ENCODE results near the gene NDUFB2. TPM values are rescaled to one million over a fixed set of nuclear protein-coding genes. Genes with fewer than 3 reads are reported as not detected.

Gene NDUFB2
- polyA plus RNA-seq, 1 donor from 2014 or later, result 745 TPM

- TF ChIP-seq RAD21 (conservative IDR thresholded peaks at IDR 0.05) (no peak), CTCF (IDR thresholded peaks at IDR 0.05; ENCODE audit: poor library complexity, severe bottlenecking) (peak; percentile 35)
- H3K4me2 ChIP-seq (ENCODE audit: low read length), result no peak overlapping the region
- H3K27me3 ChIP-seq (ENCODE audit: insufficient read depth, low read depth, low read length), result no peaks in the 10 kb centered on the region
- H3K4me3 ChIP-seq (ENCODE audit: low read length), result no peak overlapping the region
- no peaks in the 10 kb centered on the region for H4K20me1 ChIP-seq (ENCODE audit: insufficient read depth)
- H3K79me2 ChIP-seq (replicated peaks; ENCODE audit: insufficient read depth, low read length), result no peaks in the 10 kb centered on the region
- no peak overlapping the region for H3K9ac ChIP-seq (ENCODE audit: low read length)
- no peaks in the 10 kb centered on the region for H3K9me2 ChIP-seq (ENCODE audit: insufficient read depth, low read length)
- H3K9me3 ChIP-seq (ENCODE audit: low read length), result no peaks in the 10 kb centered on the region
- no peak overlapping the region for H3K27ac ChIP-seq (ENCODE audit: low read length)
- H2AFZ ChIP-seq (ENCODE audit: low read depth, low read length), result no peak overlapping the region
- no peaks in the 10 kb centered on the region for H3K36me3 ChIP-seq (ENCODE audit: insufficient read depth, low read length)
- H3F3A ChIP-seq (ENCODE audit: insufficient read depth, low read length, poor library complexity, severe bottlenecking), result no peaks in the 10 kb centered on the region
Observed at GRCh38 chr7:140646931-140647647, 49.4 kb upstream of the NDUFB2 start.

GRCh38 chr7:140649556-140650205 is 46.8 kb upstream of the NDUFB2 start:
- no peak for TF ChIP-seq REST (IDR thresholded peaks at IDR 0.05; ENCODE audit: borderline replicate concordance)
- no peak for TF ChIP-seq SMC3 (conservative IDR thresholded peaks at IDR 0.05; ENCODE audit: poor library complexity)
- no peak for TF ChIP-seq RAD21 (conservative IDR thresholded peaks at IDR 0.05)
- TF ChIP-seq TAF1 (IDR thresholded peaks at IDR 0.05; ENCODE audit: low read depth), result no peak
- Histone ChIP-seq H3F3A (ENCODE audit: insufficient read depth, low read length, poor library complexity, severe bottlenecking) (no peaks in the 10 kb centered on the region), H3K9me3 (ENCODE audit: low read length) (no peaks in the 10 kb centered on the region), H3K36me3 (ENCODE audit: insufficient read depth, low read length) (no peaks in the 10 kb centered on the region), H3K9ac (ENCODE audit: low read length) (no peak overlapping the region), H4K20me1 (ENCODE audit: insufficient read depth) (no peaks in the 10 kb centered on the region), H3K79me2 (replicated peaks; ENCODE audit: insufficient read depth, low read length) (no peaks in the 10 kb centered on the region), H3K27ac (ENCODE audit: low read length) (no peak overlapping the region), H2AFZ (ENCODE audit: low read depth, low read length) (no peak overlapping the region), H3K9me2 (ENCODE audit: insufficient read depth, low read length) (no peaks in the 10 kb centered on the region), H3K27me3 (ENCODE audit: insufficient read depth, low read depth, low read length) (no peaks in the 10 kb centered on the region), H3K4me2 (ENCODE audit: low read length) (no peak overlapping the region), H3K4me3 (ENCODE audit: low read length) (no peak overlapping the region)

- Histone ChIP-seq H3K27ac (ENCODE audit: low read length) (no peak overlapping the region), H4K20me1 (ENCODE audit: insufficient read depth) (no peaks in the 10 kb centered on the region), H2AFZ (ENCODE audit: low read depth, low read length) (no peak overlapping the region), H3K4me2 (ENCODE audit: low read length) (no peak overlapping the region), H3K36me3 (ENCODE audit: insufficient read depth, low read length) (no peaks in the 10 kb centered on the region), H3K79me2 (replicated peaks; ENCODE audit: insufficient read depth, low read length) (no peaks in the 10 kb centered on the region), H3K27me3 (ENCODE audit: insufficient read depth, low read depth, low read length) (no peaks in the 10 kb centered on the region), H3K9ac (ENCODE audit: low read length) (no peak overlapping the region), H3K9me3 (ENCODE audit: low read length) (no peaks in the 10 kb centered on the region), H3K4me3 (ENCODE audit: low read length) (no peak overlapping the region), H3K9me2 (ENCODE audit: insufficient read depth, low read length) (no peaks in the 10 kb centered on the region), H3F3A (ENCODE audit: insufficient read depth, low read length, poor library complexity, severe bottlenecking) (no peaks in the 10 kb centered on the region)
- no peak for TF ChIP-seq EP300 (conservative IDR thresholded peaks at IDR 0.05; ENCODE audit: poor library complexity, severe bottlenecking)
- TF ChIP-seq EZH2 (IDR thresholded peaks at IDR 0.05; ENCODE audit: borderline replicate concordance, insufficient read depth, low read length, poor library complexity, severe bottlenecking), result no peak
- TF ChIP-seq MXI1 (conservative IDR thresholded peaks at IDR 0.05; ENCODE audit: poor library complexity, severe bottlenecking), result no peak
- no peak for TF ChIP-seq REST (IDR thresholded peaks at IDR 0.05; ENCODE audit: borderline replicate concordance)
- no peak for TF ChIP-seq POLR2AphosphoS5 (IDR thresholded peaks at IDR 0.05)
- TF ChIP-seq RAD21 (conservative IDR thresholded peaks at IDR 0.05), result no peak
- no peak for TF ChIP-seq TAF1 (IDR thresholded peaks at IDR 0.05; ENCODE audit: low read depth)
- no peak for TF ChIP-seq SMC3 (conservative IDR thresholded peaks at IDR 0.05; ENCODE audit: poor library complexity)
Observed at GRCh38 chr7:140650367-140650766, 46.1 kb upstream of the NDUFB2 start.

All from neural cell (in vitro differentiated cells).